Smooth muscle cell (in vitro differentiated cells): Measurements from ENCODE around the gene SPPL2C. TPM values are rescaled to one million over a fixed set of nuclear protein-coding genes. Genes with fewer than 3 reads are reported as not detected.

Experiments used
- DNase-seq: peaks from one replicate; lab custom pipeline; 2025; ENCODE audit not compliant: unreplicated experiment; lab: John Stamatoyannopoulos, UW
- H2AFZ ChIP-seq: fragments of 200-600 bp; sonication (generic); 2 replicates; pipeline ENCODE4 v1.6.0; 2016; ENCODE audit warnings: antibody characterized with exemption, low read depth, mild to moderate bottlenecking
- H3F3A ChIP-seq: fragments of 200-600 bp; sonication (generic); 2 replicates; pipeline ENCODE4 v1.6.0; 2017; ENCODE audit warnings: antibody characterized with exemption, low read depth
- H3K27ac ChIP-seq: fragments of 200-600 bp; sonication (generic); 2 replicates; pipeline ENCODE4 v1.5.1; 2016; ENCODE audit warnings: low read depth, mild to moderate bottlenecking
- H3K27me3 ChIP-seq: fragments of 200-600 bp; sonication (generic); 2 replicates; pipeline ENCODE4 v1.6.1; 2016; ENCODE audit warnings: low read depth, mild to moderate bottlenecking
- H3K36me3 ChIP-seq: fragments of 200-600 bp; sonication (generic); 2 replicates; pipeline ENCODE4 v1.5.1; 2016; ENCODE audit warnings: low read depth
- H3K4me1 ChIP-seq: fragments of 200-600 bp; sonication (generic); 2 replicates; pipeline ENCODE4 v1.5.1; 2016; ENCODE audit warnings: low read depth
- H3K4me2 ChIP-seq: fragments of 200-600 bp; sonication (generic); 2 replicates; pipeline ENCODE4 v1.6.0; 2016; ENCODE audit warnings: mild to moderate bottlenecking
- H3K4me3 ChIP-seq: fragments of 200-600 bp; sonication (generic); 2 replicates; pipeline ENCODE4 v1.5.1; 2016; ENCODE audit warnings: mild to moderate bottlenecking
- H3K79me2 ChIP-seq: fragments of 200-600 bp; sonication (generic); 2 replicates; pipeline ENCODE4 v1.6.0; 2016; ENCODE audit warnings: low read depth, mild to moderate bottlenecking
- H3K9ac ChIP-seq: fragments of 200-600 bp; sonication (generic); 2 replicates; pipeline ENCODE4 v1.6.0; 2016; ENCODE audit warnings: low read depth
- H3K9me3 ChIP-seq: fragments of 200-600 bp; sonication (generic); replicated peaks from 2 replicates; pipeline ENCODE4 v1.5.1; 2016; ENCODE audit warnings: low read depth
- H4K20me1 ChIP-seq: fragments of 200-600 bp; sonication (generic); 2 replicates; pipeline ENCODE4 v1.6.0; 2016; ENCODE audit warnings: low read depth
- WGBS: methylation state at CpG from one replicate; pipeline ENCODE4 v1.1.7; 2016; ENCODE audit warnings: low lambda C conversion rate; 5-methylcytosine and 5-hydroxymethylcytosine counted together
- polyA plus RNA-seq: library from polyadenylated mRNA; unstranded; fragments of >200 nt; fragmentation: Nextera tagmentation; extraction: Ambion mirVana; gene quantifications from 2 replicates; pipeline ENCODE4 v1.2.1, GENCODE V29; 2016
- total RNA-seq: library from RNA; depleted of rRNA; stranded (reverse); fragments of >200 nt; gene quantifications from 2 replicates; pipeline ENCODE4 v1.2.3, GENCODE V29; 2014
- TF ChIP-seq, protein P1 (sequence below): fragments of 200-600 bp; sonication (generic); IDR thresholded peaks from 2 replicates; pipeline ENCODE4 v1.5.1; 2017; ENCODE audit warnings: borderline replicate concordance, mild to moderate bottlenecking, antibody characterized with exemption; ENCODE audit not compliant: insufficient read depth, poor library complexity, severe bottlenecking

The SPPL2C gene
- total and polyA plus RNA-seq, 2 experiments from 2014 or later: not detected

- no peaks in the 10 kb centered on the region for H3K36me3 ChIP-seq
- H3K27ac ChIP-seq: no peak overlapping the region
- no peak for DNase-seq
- H3K4me3 ChIP-seq: no peak overlapping the region
- no peaks in the 10 kb centered on the region for H4K20me1 ChIP-seq
- H3K79me2 ChIP-seq: no peaks in the 10 kb centered on the region
- no peaks in the 10 kb centered on the region for H3K4me1 ChIP-seq
- no peak overlapping the region for H2AFZ ChIP-seq
- H3K9ac ChIP-seq: no peak overlapping the region
- no peaks in the 10 kb centered on the region for H3F3A ChIP-seq
- WGBS: 93% methylated on average over 16 of the region's 17 CpGs
- H3K27me3 ChIP-seq: no peaks in the 10 kb centered on the region
- H3K9me3 ChIP-seq: no peaks in the 10 kb centered on the region
- TF ChIP-seq, protein P1, sequence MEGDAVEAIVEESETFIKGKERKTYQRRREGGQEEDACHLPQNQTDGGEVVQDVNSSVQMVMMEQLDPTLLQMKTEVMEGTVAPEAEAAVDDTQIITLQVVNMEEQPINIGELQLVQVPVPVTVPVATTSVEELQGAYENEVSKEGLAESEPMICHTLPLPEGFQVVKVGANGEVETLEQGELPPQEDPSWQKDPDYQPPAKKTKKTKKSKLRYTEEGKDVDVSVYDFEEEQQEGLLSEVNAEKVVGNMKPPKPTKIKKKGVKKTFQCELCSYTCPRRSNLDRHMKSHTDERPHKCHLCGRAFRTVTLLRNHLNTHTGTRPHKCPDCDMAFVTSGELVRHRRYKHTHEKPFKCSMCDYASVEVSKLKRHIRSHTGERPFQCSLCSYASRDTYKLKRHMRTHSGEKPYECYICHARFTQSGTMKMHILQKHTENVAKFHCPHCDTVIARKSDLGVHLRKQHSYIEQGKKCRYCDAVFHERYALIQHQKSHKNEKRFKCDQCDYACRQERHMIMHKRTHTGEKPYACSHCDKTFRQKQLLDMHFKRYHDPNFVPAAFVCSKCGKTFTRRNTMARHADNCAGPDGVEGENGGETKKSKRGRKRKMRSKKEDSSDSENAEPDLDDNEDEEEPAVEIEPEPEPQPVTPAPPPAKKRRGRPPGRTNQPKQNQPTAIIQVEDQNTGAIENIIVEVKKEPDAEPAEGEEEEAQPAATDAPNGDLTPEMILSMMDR: no peak
- no peak overlapping the region for H3K4me2 ChIP-seq
Observed at GRCh38 chr17:45814622-45815606, 29.8 kb upstream of the SPPL2C start.

DNA sequence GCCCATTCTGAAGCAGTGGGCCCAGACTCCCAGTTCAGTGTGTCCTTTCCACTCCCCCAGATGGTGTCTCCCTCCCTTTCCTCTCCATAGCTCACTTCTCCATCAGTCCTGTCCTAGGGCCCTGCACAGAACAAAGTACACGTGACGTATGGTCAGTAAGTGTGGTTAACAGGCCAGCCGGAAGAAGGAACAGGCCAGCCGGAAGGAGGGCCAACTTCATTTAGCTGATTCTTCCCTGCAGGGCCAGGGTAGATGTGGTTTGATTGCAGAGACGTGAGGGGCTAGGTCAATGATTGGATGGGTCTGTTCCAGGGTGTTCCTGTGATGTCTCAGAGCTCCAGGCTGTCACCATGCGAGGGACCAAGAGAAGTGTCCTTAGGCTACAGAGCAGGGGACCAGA lies 28.9 kb upstream of the SPPL2C start:
- Histone ChIP-seq H3K4me2 (no peak overlapping the region), H3K27ac (no peak overlapping the region), H3K9me3 (no peaks in the 10 kb centered on the region), H3K79me2 (no peaks in the 10 kb centered on the region), H3F3A (no peaks in the 10 kb centered on the region), H3K4me1 (no peaks in the 10 kb centered on the region), H2AFZ (no peak overlapping the region), H4K20me1 (no peaks in the 10 kb centered on the region), H3K27me3 (no peaks in the 10 kb centered on the region), H3K4me3 (no peak overlapping the region), H3K9ac (no peak overlapping the region), H3K36me3 (no peaks in the 10 kb centered on the region)
- WGBS: 76% methylated on average over 6 of the region's 6 CpGs
- TF ChIP-seq, protein P1: no peak
- DNase-seq: no peak

- Histone ChIP-seq H3K79me2 (no peaks in the 10 kb centered on the region), H3K27ac (no peak overlapping the region), H4K20me1 (no peaks in the 10 kb centered on the region), H3K27me3 (peaks cover 12% of the 10 kb centered on the region), H3K9ac (no peak overlapping the region), H2AFZ (no peak overlapping the region), H3K4me3 (no peak overlapping the region), H3K4me2 (no peak overlapping the region), H3K36me3 (no peaks in the 10 kb centered on the region), H3K9me3 (no peaks in the 10 kb centered on the region), H3F3A (no peaks in the 10 kb centered on the region), H3K4me1 (no peaks in the 10 kb centered on the region)
- WGBS: 69% methylated on average over 6 of the region's 6 CpGs
- no peak for DNase-seq
- TF ChIP-seq, protein P1: no peak
Observed at GRCh38 chr17:45818041-45818440, 26.6 kb upstream of the SPPL2C start.
